ENCODE measurements around the gene USH1C.

Gene USH1C

GRCh38 chr11:17568944-17569343, 24.7 kb upstream of the USH1C start:
- no peak for DNase-seq

GRCh38 chr11:17564687-17565042, 20.4 kb upstream of the USH1C start:
- no peak for DNase-seq

DNA sequence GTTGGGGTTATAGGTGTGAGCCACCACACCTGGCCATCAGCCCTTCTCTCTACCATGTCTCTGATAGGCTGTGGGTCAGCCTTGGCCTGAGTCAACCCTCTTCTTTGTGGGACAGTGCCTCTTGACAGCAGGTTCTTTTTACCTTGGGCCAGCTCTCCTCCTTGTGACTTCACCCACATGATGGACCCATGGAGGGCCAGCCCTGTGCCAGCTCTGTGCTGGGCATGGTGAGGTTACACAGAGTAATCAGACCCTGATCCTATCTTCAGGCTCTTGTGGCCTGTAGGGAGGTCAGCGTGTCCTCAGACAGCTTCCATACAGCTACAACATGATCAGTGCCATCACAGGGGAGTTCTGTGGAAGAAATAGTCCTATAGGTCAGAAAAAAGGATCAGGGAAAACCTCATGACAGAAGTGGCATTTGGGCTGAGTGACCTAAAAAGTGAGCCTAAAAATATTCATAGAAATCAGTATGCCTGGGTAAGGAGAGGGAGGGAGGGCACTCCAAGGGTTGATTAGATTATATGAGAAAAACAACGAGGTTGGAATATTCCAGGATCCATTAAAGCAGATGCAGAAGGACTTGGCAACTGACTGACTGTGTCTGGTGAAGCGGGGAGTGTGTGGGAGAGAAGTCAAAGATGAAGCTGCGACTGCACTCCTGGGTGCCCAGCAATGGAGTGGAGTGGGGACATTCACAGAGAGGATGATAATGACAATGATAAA, 19.9 kb upstream of the USH1C start:
- no peak for DNase-seq

DNA sequence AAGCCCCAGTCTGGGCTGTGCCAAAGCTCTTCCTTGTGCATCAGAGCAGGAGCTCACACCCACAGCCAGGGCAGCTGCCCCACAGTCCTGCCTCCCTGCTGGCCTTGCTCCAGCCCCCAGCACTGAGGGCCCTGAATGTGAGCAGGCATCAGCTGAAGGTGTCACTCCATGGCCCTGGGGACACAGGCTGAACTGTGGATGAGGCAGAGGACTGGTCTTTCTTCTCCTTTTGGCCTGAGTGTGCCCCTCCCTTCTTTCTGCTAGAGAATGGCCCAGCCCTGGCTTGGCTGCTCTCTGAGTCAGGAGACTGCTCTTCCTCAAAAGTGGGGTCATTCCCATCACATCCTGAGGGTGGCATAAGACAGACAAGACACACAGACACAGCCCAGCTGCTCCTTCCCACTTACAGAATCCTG, 19.0 kb upstream of the USH1C start:
- DNase-seq: no peak

GRCh38 chr11:17561526-17561925, 17.3 kb upstream of the USH1C start:
- no peak for DNase-seq

DNA sequence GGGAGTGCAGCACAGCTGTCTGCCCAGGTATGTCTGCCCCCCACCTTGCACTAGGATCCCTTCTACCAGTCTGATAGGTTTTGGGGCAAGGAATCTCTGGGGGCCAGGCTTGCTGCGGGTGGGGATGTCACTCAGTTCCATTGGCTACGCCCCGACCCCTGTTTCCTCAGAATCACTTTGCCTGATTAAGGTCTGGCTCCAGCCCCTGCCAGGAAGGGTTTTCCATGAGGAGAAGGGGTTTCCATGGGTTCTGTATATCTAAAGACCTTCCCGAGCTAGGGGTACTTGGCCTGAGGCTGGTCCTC, 16.8 kb upstream of the USH1C start:
- no peak for DNase-seq

DNA sequence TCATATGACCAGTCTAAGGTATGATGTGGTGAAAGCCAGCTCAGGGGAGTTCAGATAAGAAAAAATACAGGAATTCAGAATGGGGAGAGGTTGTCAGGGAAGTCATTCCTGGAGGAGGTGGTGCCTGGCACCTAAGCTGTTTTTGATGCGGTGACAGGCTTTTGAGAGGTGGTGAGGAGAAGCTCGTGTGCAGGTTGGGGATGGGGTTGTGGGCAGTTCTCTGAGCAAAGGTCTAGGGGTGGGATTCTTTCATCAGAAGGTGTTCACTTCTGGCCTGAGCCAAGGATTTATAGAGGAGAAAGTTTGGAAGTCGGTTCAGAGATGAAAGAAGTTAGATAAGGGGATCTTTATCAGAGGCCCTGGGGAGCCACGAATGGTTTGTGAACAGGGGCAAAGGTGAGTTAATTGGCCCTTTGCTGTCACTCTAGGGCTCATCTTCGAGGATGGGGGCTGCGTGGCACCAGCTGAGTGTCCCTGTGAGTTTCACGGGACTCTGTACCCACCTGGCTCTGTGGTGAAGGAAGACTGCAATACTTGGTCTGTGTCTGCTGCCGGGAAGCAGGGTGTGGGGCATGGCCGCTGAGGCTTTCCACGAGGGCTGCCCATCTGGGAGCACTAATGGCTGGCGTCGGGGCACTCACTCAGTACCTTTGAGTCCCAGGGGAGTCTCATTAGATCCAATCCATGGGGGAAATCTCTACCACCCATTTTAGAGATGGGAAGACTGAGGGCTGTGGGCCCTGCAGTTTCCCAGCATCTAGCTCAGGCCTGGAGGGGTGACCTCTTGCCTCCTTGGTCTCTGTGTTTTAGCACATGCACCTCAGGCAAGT, 16.3 kb upstream of the USH1C start:
- DNase-seq: no peak

- DNase-seq: no peak
Measured at GRCh38 chr11:17559341-17560087, 15.3 kb upstream of the USH1C start.

DNA sequence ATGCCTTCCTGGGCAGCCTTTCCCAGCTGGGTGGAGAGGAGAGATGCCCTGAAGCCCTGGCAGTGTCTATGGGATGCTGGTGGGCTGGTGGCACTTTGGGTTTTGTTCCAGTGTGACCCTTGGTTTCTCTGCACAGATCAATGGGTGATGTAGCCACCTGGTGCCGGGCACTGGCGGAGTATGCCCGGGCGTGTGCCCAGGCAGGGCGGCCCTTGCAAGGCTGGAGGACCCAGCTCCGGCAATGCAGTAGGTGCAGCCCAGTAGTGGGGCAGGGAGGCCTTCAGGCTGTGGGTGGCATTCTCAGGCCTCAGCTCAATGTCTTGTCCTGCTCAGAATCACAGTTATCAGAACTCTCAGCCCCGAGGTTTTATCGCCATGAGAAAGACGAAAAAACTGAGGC, 14.7 kb upstream of the USH1C start:
- no peak for DNase-seq

- no peak for DNase-seq
Measured at GRCh38 chr11:17558025-17558780, 14.0 kb upstream of the USH1C start.

DNA sequence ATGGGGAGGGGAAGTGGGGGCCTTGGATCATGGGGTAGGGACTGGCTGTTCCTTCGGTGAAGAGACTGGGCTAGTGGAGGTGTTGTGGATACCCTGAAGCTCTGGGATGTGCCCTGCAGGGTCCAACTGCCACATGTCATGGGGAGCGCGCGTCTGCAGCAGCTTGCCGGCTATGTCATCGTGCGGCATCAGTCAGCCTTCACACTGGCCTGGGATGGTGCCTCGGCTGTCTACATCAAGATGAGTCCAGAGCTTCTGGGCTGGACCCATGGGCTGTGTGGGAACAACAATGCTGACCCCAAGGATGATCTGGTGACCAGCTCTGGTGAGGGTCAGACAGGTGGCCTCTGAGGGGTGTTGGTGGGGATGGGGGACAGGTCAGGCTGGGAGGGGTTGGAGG, 12.8 kb upstream of the USH1C start:
- no peak for DNase-seq

- no peak for DNase-seq
Measured at GRCh38 chr11:17554487-17554886, 10.3 kb upstream of the USH1C start.

GRCh38 chr11:17553249-17553546, 9.0 kb upstream of the USH1C start:
- DNase-seq: no peak

DNA sequence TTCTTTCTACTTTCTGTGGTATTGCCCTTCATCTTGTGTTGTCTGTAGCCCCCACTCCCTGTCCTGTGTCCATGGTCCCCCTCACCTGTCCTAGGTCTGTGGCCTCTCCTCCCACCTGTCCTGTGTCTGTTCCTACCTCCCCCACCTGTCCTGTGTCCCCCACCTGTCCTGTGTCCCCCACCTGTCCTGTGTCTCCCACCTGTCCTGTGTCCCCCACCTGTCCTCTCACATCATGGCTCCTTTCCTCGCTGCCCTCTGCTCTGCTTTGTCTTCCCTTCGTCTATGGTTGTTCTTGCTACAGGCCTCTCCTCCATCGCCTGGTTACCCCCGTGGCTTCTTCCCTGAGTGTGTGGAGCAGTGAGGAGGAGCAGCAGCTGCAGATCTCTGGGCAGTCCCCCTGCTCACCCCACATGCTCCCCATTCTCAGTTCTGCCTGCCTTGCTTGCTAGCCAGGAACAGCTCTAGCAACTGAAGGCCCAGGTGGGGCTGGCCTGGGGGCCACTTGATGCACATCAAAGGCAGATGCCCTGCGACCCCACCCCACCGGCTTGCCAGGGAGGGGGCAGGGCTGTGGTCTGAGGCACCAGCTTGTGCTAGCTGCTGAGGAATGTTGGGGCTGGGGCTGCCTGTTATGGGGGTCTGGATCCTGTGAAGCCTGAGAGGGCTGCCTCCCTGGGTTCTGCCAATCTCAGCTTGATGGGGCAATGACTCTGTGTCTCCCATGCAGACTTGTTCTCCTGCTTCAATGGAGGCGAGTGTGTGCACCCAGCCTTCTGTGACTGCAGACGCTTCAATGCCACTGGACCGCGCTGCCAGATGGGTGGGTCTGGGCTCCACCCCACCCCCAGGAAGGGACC, 8.4 kb upstream of the USH1C start:
- no peak for DNase-seq

DNA sequence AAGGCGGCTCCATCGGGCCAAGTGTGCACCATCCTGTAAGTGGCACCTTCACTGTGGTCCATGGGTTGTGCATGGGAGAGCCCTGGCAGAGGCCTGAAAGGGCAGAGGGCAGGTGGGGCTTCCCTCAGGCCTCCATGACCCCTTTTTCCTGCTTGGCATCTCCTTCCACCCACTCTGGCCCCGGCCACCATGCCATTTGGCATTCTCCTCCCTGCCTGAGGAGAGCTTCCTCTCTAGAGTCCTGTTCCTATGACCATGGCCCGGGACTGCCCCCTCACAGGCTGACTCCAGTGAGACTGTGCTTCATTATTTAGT, 7.8 kb upstream of the USH1C start:
- DNase-seq: no peak

GRCh38 chr11:17551347-17552040, 7.3 kb upstream of the USH1C start:
- no peak for DNase-seq

GRCh38 chr11:17550450-17551346, 6.5 kb upstream of the USH1C start:
- DNase-seq: no peak

DNA sequence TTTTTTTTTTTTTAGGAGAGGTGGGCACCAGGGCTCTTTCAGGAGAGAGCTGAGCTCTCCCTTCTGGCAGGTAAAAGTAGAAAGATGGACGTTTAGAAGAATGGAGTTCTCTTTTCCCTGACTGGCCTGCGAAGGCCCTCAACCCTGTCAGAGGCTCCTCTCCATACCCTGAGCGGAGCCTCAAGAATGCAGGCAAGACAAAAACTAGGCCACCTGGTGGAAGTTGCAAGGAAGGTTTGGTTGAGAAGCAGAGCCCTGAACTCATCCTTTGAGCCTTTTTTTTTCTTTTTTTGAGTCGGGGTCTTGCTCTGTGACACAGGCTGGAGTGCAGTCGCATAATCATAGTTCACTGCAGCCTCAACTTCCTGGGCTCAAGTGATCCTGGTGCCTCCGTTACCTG, 4.2 kb upstream of the USH1C start:
- no peak for DNase-seq

DNA sequence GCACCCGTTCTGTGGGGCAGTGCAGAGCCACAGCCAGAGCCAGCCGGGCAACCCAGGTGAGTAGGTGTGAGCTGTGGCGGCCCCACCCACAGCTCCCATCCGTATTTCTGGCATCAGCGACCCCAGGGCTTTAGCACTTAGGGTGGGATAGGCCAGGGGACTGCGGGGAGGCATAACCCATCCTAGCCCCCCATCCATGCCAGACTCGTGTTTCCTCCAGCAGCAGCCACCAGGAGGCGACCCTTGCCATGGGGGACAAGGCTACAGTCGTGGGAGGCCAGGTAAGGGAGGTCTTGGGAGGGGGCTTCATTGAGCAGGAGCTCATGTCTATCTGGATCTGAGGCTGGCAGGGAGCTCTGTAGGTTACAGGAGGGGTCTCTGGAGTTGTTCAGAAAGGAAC, 3.7 kb upstream of the USH1C start:
- DNase-seq: no peak

GRCh38 chr11:17547051-17547577, 2.9 kb upstream of the USH1C start, which contains the start of gene OTOG:
Gene OTOG, plus strand, starts transcription at chr11:17547259. Its CDS starts 114 bp downstream, at chr11:17547373.
- peak; percentile 59 for DNase-seq

- no peak for DNase-seq
Measured at GRCh38 chr11:17546240-17546639, 2.0 kb upstream of the USH1C start.

Measured in NCI-H1436 (cell line).